H9 (cell line): Measurements from ENCODE around the gene FRAS1. TPM values are rescaled to one million over a fixed set of nuclear protein-coding genes. Genes with fewer than 3 reads are reported as not detected.

Experiments
- DNase-seq: peaks from one replicate; pipeline ENCODE4 v3.0.0-alpha.2; 2017
- H2AFZ ChIP-seq: one replicate; pipeline ENCODE4 v1.6.1; 2013; ENCODE audit warnings: mild to moderate bottlenecking, low read length, control low read depth, moderate library complexity
- H2AK5ac ChIP-seq: 2 replicates; pipeline ENCODE4 v1.6.1; 2013; ENCODE audit warnings: low read length, control low read depth, mixed read lengths; ENCODE audit not compliant: insufficient read length
- H2BK120ac ChIP-seq: one replicate; pipeline ENCODE4 v1.6.1; 2013; ENCODE audit warnings: low read depth, mild to moderate bottlenecking, low read length, control low read depth, inconsistent platforms; ENCODE audit not compliant: poor library complexity, severe bottlenecking
- H2BK12ac ChIP-seq: 2 replicates; pipeline ENCODE4 v1.6.1; 2013; ENCODE audit warnings: low read length, control low read depth, mixed read lengths, low read depth; ENCODE audit not compliant: insufficient read length
- H2BK15ac ChIP-seq: 2 replicates; pipeline ENCODE4 v1.6.1; 2013; ENCODE audit warnings: low read depth, low read length, control low read depth
- H2BK20ac ChIP-seq: one replicate; pipeline ENCODE4 v1.6.1; 2013; ENCODE audit warnings: low read depth, mild to moderate bottlenecking, low read length, control low read depth, inconsistent platforms; ENCODE audit not compliant: poor library complexity, severe bottlenecking
- H2BK5ac ChIP-seq: 2 replicates; pipeline ENCODE4 v1.6.1; 2013; ENCODE audit warnings: low read length, control low read depth, mixed read lengths; ENCODE audit not compliant: insufficient read length
- H3K14ac ChIP-seq: 2 replicates; pipeline ENCODE4 v1.6.1; 2013; ENCODE audit warnings: low read length, control low read depth; ENCODE audit not compliant: insufficient read depth
- H3K18ac ChIP-seq: 2 replicates; pipeline ENCODE4 v1.6.1; 2013; ENCODE audit warnings: low read depth, mild to moderate bottlenecking, mixed read lengths, low read length, control low read depth; ENCODE audit not compliant: insufficient read length
- H3K23ac ChIP-seq: 2 replicates; pipeline ENCODE4 v1.6.1; 2013; ENCODE audit warnings: low read length, control low read depth, mixed read lengths, low read depth; ENCODE audit not compliant: insufficient read length
- H3K23me2 ChIP-seq: 2 replicates; pipeline ENCODE4 v1.6.1; 2013; ENCODE audit warnings: low read depth, mild to moderate bottlenecking, mixed read lengths, low read length, control low read depth; ENCODE audit not compliant: insufficient read length, poor library complexity, severe bottlenecking
- H3K27ac ChIP-seq: 2 replicates; pipeline ENCODE4 v1.5.1; 2013; ENCODE audit warnings: low read length, control low read depth, mixed read lengths, low read depth; ENCODE audit not compliant: insufficient read length
- H3K27me3 ChIP-seq: 2 replicates; pipeline ENCODE4 v1.6.1; 2013; ENCODE audit warnings: low read length, control low read depth, inconsistent platforms; ENCODE audit not compliant: insufficient read depth
- H3K4ac ChIP-seq: 2 replicates; pipeline ENCODE4 v1.6.1; 2013; ENCODE audit warnings: low read depth, mild to moderate bottlenecking, control low read depth, inconsistent platforms, low read length, moderate library complexity
- H3K4me1 ChIP-seq: 2 replicates; pipeline ENCODE4 v1.6.1; 2013; ENCODE audit warnings: low read length, control low read depth, inconsistent platforms; ENCODE audit not compliant: insufficient read depth
- H3K4me2 ChIP-seq: 2 replicates; pipeline ENCODE4 v1.6.1; 2013; ENCODE audit warnings: low read length, control low read depth, mixed read lengths; ENCODE audit not compliant: insufficient read length, insufficient read depth
- H3K56ac ChIP-seq: 2 replicates; pipeline ENCODE4 v1.6.1; 2013; ENCODE audit warnings: low read depth, mild to moderate bottlenecking, mixed read lengths, low read length, control low read depth; ENCODE audit not compliant: insufficient read length
- H3K79me1 ChIP-seq: 2 replicates; pipeline ENCODE4 v1.6.1; 2013; ENCODE audit warnings: low read depth, mild to moderate bottlenecking, moderate library complexity, low read length, control low read depth, inconsistent platforms; ENCODE audit not compliant: insufficient read depth, poor library complexity, severe bottlenecking
- H3K79me2 ChIP-seq: 2 replicates; pipeline ENCODE4 v1.6.1; 2013; ENCODE audit warnings: low read length, control low read depth, inconsistent platforms; ENCODE audit not compliant: insufficient read depth
- H3K9ac ChIP-seq: 2 replicates; pipeline ENCODE4 v1.6.1; 2013; ENCODE audit warnings: low read length, control low read depth, mixed read lengths; ENCODE audit not compliant: insufficient read length; ENCODE audit errors: extremely low read depth
- H3K9me3 ChIP-seq: one replicate; pipeline ENCODE4 v1.6.1; 2013; ENCODE audit warnings: low read depth, low read length, inconsistent platforms; ENCODE audit not compliant: control insufficient read depth
- H3T11ph ChIP-seq: one replicate; pipeline ENCODE4 v1.6.1; 2013; ENCODE audit warnings: mild to moderate bottlenecking, low read length, control low read depth, inconsistent platforms
- H4K20me1 ChIP-seq: one replicate; pipeline ENCODE4 v1.6.1; 2013; ENCODE audit not compliant: control insufficient read depth, insufficient read length, insufficient read depth
- H4K5ac ChIP-seq: 2 replicates; pipeline ENCODE4 v1.6.1; 2013; ENCODE audit warnings: low read depth, mild to moderate bottlenecking, mixed read lengths, low read length, control low read depth; ENCODE audit not compliant: insufficient read length
- H4K8ac ChIP-seq: replicated peaks from 2 replicates; pipeline ENCODE4 v1.6.1; 2013; ENCODE audit warnings: low read length, control low read depth, mixed read lengths, low read depth; ENCODE audit not compliant: insufficient read length
- H4K91ac ChIP-seq: 2 replicates; pipeline ENCODE4 v1.6.1; 2013; ENCODE audit warnings: low read depth, mild to moderate bottlenecking, moderate library complexity, mixed read lengths, low read length, control low read depth; ENCODE audit not compliant: insufficient read length
- H3K27ac Mint-ChIP-seq, 3 experiments: 2 replicates in 2 of 3; 3 replicates in 1 of 3; pipeline ENCODE4 v1.8.0; 2020 to 2021; ENCODE audit warnings: mixed read lengths in 3 of 3, mild to moderate bottlenecking in 1 of 3, moderate library complexity in 1 of 3
- H3K27me3 Mint-ChIP-seq: 2 replicates; pipeline ENCODE4 v1.8.0; 2021; ENCODE audit warnings: low read depth, mild to moderate bottlenecking, moderate library complexity, mixed read lengths
- H3K36me3 Mint-ChIP-seq, 3 experiments: 2 replicates in 2 of 3; 3 replicates in 1 of 3; pipeline ENCODE4 v1.8.0; 2020 to 2021; ENCODE audit warnings: low read depth in 3 of 3, mixed read lengths in 3 of 3; ENCODE audit not compliant: insufficient read depth in 1 of 3
- H3K4me1 Mint-ChIP-seq, 2 experiments: 2 replicates each; pipeline ENCODE4 v1.8.0; 2020; ENCODE audit warnings: mixed read lengths in 2 of 2
- H3K4me3 Mint-ChIP-seq, 2 experiments: 2 replicates in 1 of 2; 3 replicates in 1 of 2; pipeline ENCODE4 v1.8.0; 2020 to 2021; ENCODE audit warnings: mild to moderate bottlenecking in 2 of 2, mixed read lengths in 2 of 2, moderate library complexity in 1 of 2
- H3K9me3 Mint-ChIP-seq, 2 experiments: 2 replicates in 1 of 2; 3 replicates in 1 of 2; pipeline ENCODE4 v1.8.0; 2020; ENCODE audit warnings: mild to moderate bottlenecking in 2 of 2, mixed read lengths in 2 of 2, moderate library complexity in 1 of 2
- WGBS: extraction: QIAGEN DNeasy Blood & Tissue Kit; methylation state at CpG from one replicate; pipeline ENCODE4 v1.1.7; 2013; ENCODE audit warnings: missing lambda C conversion rate, low lambda C conversion rate, mixed read lengths; ENCODE audit not compliant: insufficient read length; ENCODE audit errors: extremely low coverage; 5-methylcytosine and 5-hydroxymethylcytosine counted together
- total RNA-seq: library from RNA; stranded (reverse); gene quantifications from 2 replicates; pipeline ENCODE4 v1.2.1, GENCODE V29; 2021
- TF ChIP-seq, protein P1 (sequence below): fragments of 200-600 bp; sonication (generic); conservative IDR thresholded peaks from 3 replicates; pipeline ENCODE4 v1.8.0; 2021; ENCODE audit warnings: antibody characterized with exemption, mild to moderate bottlenecking

The FRAS1 gene
- total RNA-seq, 1 experiment from 2014 or later, result 58.5 TPM

DNA sequence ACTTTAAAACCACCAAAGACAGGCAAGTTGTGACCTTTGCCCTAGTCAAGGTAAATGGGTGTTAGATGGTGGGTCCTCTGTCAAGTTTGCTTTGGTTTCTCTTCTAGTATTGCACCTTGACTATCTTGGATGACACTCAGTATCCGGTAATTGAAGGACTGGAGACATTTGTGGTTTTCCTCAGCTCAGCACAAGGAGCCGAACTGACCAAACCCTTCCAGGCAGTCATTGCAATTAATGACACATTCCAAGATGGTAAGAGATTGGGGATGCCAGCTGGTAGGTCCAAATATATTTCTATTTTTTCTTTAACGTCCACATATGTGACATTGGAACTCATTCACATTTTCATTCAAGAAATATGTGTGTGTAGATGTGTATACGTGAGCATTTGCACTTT lies 425.2 kb downstream of the FRAS1 start:
- Histone ChIP-seq H2BK20ac (no peak overlapping the region), H2BK5ac (no peak overlapping the region), H3K79me2 (no peaks in the 10 kb centered on the region), H2BK12ac (no peak overlapping the region), H3K9ac (no peak overlapping the region), H2AK5ac (no peak overlapping the region), H3K9me3 (no peaks in the 10 kb centered on the region), H3K27ac (no peak overlapping the region), H3K23ac (no peak overlapping the region), H3K27me3 (no peaks in the 10 kb centered on the region), H4K8ac (no peak overlapping the region), H3K4me1 (no peaks in the 10 kb centered on the region), H3K23me2 (no peaks in the 10 kb centered on the region), H2AFZ (no peak overlapping the region), H3K14ac (no peak overlapping the region), H2BK15ac (no peak overlapping the region), H3K18ac (no peak overlapping the region), H4K20me1 (no peaks in the 10 kb centered on the region), H3K4me2 (no peak overlapping the region), H3T11ph (no peak overlapping the region), H2BK120ac (no peak overlapping the region), H4K5ac (no peak overlapping the region), H3K79me1 (no peaks in the 10 kb centered on the region), H4K91ac (no peak overlapping the region), H3K56ac (no peak overlapping the region), H3K4ac (no peak overlapping the region)
- peaks cover 7 to 47% (median 35%) of the 10 kb centered on the region in 3 experiments; a peak in 6 of 7 replicates for H3K36me3 Mint-ChIP-seq
- no peak overlapping the region for H3K4me3 Mint-ChIP-seq
- no peak for DNase-seq
- H3K27ac Mint-ChIP-seq, result no peak overlapping the region
- H3K9me3 Mint-ChIP-seq, result no peaks in the 10 kb centered on the region
- no peaks in the 10 kb centered on the region for H3K4me1 Mint-ChIP-seq
- no peaks in the 10 kb centered on the region for H3K27me3 Mint-ChIP-seq
- WGBS, result no CpG with 5 or more reads among the region's 4 CpGs
- TF ChIP-seq, protein P1, sequence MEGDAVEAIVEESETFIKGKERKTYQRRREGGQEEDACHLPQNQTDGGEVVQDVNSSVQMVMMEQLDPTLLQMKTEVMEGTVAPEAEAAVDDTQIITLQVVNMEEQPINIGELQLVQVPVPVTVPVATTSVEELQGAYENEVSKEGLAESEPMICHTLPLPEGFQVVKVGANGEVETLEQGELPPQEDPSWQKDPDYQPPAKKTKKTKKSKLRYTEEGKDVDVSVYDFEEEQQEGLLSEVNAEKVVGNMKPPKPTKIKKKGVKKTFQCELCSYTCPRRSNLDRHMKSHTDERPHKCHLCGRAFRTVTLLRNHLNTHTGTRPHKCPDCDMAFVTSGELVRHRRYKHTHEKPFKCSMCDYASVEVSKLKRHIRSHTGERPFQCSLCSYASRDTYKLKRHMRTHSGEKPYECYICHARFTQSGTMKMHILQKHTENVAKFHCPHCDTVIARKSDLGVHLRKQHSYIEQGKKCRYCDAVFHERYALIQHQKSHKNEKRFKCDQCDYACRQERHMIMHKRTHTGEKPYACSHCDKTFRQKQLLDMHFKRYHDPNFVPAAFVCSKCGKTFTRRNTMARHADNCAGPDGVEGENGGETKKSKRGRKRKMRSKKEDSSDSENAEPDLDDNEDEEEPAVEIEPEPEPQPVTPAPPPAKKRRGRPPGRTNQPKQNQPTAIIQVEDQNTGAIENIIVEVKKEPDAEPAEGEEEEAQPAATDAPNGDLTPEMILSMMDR, result no peak
